Ishikawa (cell line): ENCODE measurements around the gene MAGI2.

ENCODE experiments used
- CEBPB ChIP-seq: IDR thresholded peaks from 2 replicates; pipeline ENCODE4 v1.6.1; 2012
- CREB1 ChIP-seq: IDR thresholded peaks from 2 replicates; pipeline ENCODE4 v1.6.1; 2012; ENCODE audit warnings: low read depth
- EGR1 ChIP-seq: IDR thresholded peaks from 2 replicates; pipeline ENCODE4 v1.6.1; 2012
- EP300 ChIP-seq: IDR thresholded peaks from 2 replicates; pipeline ENCODE4 v1.6.1; 2012; ENCODE audit warnings: borderline replicate concordance
- FOXM1 ChIP-seq: IDR thresholded peaks from 2 replicates; pipeline ENCODE4 v1.6.1; 2012; ENCODE audit warnings: low read depth, borderline replicate concordance
- NFIC ChIP-seq: IDR thresholded peaks from 2 replicates; pipeline ENCODE4 v1.6.1; 2012
- RAD21 ChIP-seq: IDR thresholded peaks from 2 replicates; pipeline ENCODE4 v1.6.1; 2012; ENCODE audit warnings: low read depth
- TAF1 ChIP-seq: IDR thresholded peaks from 2 replicates; pipeline ENCODE4 v1.6.1; 2012; ENCODE audit warnings: low read depth, mild to moderate bottlenecking
- TCF12 ChIP-seq: IDR thresholded peaks from 2 replicates; pipeline ENCODE4 v1.6.1; 2012; ENCODE audit warnings: low read depth
- TEAD4 ChIP-seq: IDR thresholded peaks from 2 replicates; pipeline ENCODE4 v1.6.1; 2012
- YY1 ChIP-seq: IDR thresholded peaks from 2 replicates; pipeline ENCODE4 v1.6.1; 2012; ENCODE audit warnings: low read depth
- ZBTB7A ChIP-seq: IDR thresholded peaks from 2 replicates; pipeline ENCODE4 v1.6.1; 2012; ENCODE audit warnings: low read depth
- TF ChIP-seq, protein P1 (sequence below): IDR thresholded peaks from 2 replicates; pipeline ENCODE4 v1.6.1; 2012
- TF ChIP-seq, protein P2 (sequence below): IDR thresholded peaks from 2 replicates; pipeline ENCODE4 v1.6.1; 2012
- TF ChIP-seq, protein P3 (sequence below): IDR thresholded peaks from 2 replicates; pipeline ENCODE4 v1.6.1; 2012; ENCODE audit warnings: low read depth, mild to moderate bottlenecking

MAGI2 gene

DNA sequence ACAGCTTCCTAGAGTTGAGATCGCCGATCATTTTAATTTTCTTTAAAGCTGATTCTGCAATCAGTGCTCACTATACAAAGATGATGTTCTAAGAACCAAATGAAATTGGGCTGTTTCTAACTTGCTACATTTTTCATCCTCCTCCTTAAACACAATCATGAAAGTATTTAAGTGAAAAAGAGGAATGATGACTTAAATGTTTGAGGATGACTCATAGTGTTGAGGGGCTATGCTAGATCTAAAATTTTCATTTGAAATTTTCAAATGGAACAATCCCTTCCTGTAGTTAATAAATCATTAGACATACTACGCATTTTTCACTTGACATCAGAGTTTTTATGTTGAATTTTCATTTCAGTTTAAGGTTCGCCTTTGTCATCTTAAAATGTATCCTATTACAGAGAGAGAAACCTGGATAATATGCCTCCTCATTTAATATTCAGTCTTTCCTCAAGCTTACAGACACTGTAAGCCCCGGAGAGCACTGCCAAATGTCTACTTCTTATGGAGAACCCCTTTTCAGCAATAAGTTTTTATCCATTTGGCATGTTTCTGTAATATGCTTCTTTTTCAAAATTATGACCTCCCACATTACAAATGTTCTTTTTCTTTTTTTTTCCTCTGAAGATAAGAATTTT lies 499.6 kb downstream of the MAGI2 start:
- TF ChIP-seq, protein P1, sequence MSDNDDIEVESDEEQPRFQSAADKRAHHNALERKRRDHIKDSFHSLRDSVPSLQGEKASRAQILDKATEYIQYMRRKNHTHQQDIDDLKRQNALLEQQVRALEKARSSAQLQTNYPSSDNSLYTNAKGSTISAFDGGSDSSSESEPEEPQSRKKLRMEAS = no peak
- TF ChIP-seq, protein P2, sequence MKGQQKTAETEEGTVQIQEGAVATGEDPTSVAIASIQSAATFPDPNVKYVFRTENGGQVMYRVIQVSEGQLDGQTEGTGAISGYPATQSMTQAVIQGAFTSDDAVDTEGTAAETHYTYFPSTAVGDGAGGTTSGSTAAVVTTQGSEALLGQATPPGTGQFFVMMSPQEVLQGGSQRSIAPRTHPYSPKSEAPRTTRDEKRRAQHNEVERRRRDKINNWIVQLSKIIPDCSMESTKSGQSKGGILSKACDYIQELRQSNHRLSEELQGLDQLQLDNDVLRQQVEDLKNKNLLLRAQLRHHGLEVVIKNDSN = no peak
- TF ChIP-seq CREB1 = no peak
- no peak for TF ChIP-seq NFIC
- no peak for TF ChIP-seq RAD21
- TF ChIP-seq CEBPB = no peak
- TF ChIP-seq TEAD4 = no peak
- TF ChIP-seq FOXM1 = no peak
- TF ChIP-seq ZBTB7A = no peak

DNA sequence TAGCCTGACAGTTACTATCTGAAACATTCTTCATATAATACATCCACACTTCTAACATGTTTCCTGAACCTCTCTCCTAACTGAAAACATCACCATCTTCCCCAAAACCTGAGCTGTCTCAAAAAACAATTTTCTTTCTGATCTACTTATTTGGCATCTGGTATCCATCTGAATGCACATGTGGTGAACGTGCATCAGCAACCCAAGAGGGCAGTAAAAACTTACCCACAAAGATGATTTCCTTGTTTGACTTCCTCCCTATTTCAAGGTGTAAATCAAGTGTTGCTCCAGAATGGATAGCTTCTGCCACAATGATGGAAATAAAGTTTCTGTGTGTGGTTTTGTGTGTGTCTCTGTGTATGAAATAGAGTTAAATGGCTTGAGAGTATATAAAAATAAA lies 500.4 kb downstream of the MAGI2 start:
- TF ChIP-seq TAF1 = no peak

DNA sequence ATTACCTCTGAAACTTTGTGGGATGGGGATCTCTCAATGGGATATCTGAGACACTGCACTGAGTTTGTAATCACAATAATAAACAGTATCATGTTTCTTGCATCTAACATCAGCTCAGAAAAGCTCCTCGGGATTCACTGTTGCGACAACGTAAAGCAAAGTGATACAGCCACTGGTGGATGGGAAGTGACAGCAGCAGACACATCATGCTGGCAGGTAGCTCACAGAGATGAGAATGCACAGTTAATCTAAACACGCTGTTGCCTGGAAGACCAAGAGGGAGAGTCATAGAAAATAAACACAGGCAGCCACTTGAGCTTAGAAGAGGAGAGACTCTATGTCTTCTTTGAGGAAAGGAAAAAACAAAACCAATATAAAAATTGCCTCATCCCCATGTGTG lies 513.8 kb downstream of the MAGI2 start:
- TF ChIP-seq TEAD4 = no peak
- TF ChIP-seq ZBTB7A = no peak
- TF ChIP-seq YY1 = no peak
- TF ChIP-seq, protein P3, sequence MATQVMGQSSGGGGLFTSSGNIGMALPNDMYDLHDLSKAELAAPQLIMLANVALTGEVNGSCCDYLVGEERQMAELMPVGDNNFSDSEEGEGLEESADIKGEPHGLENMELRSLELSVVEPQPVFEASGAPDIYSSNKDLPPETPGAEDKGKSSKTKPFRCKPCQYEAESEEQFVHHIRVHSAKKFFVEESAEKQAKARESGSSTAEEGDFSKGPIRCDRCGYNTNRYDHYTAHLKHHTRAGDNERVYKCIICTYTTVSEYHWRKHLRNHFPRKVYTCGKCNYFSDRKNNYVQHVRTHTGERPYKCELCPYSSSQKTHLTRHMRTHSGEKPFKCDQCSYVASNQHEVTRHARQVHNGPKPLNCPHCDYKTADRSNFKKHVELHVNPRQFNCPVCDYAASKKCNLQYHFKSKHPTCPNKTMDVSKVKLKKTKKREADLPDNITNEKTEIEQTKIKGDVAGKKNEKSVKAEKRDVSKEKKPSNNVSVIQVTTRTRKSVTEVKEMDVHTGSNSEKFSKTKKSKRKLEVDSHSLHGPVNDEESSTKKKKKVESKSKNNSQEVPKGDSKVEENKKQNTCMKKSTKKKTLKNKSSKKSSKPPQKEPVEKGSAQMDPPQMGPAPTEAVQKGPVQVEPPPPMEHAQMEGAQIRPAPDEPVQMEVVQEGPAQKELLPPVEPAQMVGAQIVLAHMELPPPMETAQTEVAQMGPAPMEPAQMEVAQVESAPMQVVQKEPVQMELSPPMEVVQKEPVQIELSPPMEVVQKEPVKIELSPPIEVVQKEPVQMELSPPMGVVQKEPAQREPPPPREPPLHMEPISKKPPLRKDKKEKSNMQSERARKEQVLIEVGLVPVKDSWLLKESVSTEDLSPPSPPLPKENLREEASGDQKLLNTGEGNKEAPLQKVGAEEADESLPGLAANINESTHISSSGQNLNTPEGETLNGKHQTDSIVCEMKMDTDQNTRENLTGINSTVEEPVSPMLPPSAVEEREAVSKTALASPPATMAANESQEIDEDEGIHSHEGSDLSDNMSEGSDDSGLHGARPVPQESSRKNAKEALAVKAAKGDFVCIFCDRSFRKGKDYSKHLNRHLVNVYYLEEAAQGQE = no peak
- TF ChIP-seq, protein P1 = no peak
- no peak for TF ChIP-seq CREB1
- TF ChIP-seq EGR1 = no peak
- no peak for TF ChIP-seq EP300
- TF ChIP-seq NFIC = no peak
- TF ChIP-seq TCF12 = no peak
- no peak for TF ChIP-seq TAF1
- no peak for TF ChIP-seq FOXM1
- no peak for TF ChIP-seq RAD21
- no peak for TF ChIP-seq CEBPB
- TF ChIP-seq, protein P2 = no peak

DNA sequence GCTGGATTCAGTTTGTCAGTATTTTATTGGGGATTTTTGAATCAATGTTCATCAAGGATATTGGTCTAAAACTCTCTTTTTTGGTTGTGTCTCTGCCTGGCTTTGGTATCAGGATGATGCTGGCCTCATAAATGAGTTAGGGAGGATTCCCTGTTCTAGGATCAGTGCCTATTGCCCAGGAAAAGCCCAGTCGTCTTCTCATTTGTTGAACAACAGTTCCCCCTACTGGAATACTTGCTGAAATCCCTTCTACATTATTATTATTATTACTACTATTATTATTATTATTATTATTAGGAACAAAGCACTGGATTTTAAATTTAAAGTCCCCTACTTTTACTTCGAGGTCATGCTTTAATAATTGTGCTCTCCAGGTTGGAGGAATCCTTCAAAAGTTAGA lies 528.9 kb downstream of the MAGI2 start:
- TF ChIP-seq RAD21 (peak; percentile 57), CREB1 (no peak)

DNA sequence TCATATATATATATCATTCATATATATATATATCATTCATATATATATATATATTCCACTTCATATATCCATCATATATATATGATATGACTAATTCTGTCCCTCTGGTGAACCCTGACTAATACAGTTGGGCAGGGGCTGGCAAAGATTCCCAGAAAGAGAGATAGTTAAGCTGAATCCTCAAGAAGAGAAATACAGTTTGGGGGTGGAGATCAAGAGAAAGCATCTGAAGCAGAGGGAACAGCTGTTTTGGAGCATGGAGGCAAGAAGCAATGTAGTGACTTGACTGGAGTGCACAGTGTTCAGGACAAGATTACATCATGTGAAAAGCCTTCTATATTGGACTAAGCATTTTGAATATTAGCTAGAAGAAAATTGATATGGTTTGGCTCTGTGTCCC lies 540.7 kb downstream of the MAGI2 start:
- TF ChIP-seq, protein P3 = no peak
- no peak for TF ChIP-seq TEAD4
- TF ChIP-seq EGR1 = no peak
- TF ChIP-seq, protein P2 = no peak
- TF ChIP-seq EP300 = no peak
- TF ChIP-seq ZBTB7A = no peak

DNA sequence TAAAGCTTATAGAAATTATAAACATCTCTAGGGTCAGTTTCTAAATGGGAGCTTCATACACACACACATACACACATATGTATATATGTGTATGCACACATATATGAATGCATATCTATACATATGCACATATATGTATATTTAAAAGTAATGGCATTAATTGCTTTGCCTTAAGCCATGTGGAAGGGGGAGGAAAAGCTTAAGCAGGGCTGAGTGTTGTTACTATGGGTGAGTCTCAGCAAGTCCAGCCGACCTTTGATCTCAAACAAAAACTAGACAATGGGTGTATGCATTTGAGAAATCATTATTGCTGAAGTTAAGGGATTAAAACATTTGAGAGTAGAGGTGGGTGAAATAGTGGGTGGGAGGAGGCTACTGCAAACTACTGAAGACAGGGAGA lies 546.7 kb downstream of the MAGI2 start:
- TF ChIP-seq TAF1 (no peak), TEAD4 (no peak), EGR1 (no peak), ZBTB7A (no peak), CREB1 (no peak), CEBPB (no peak), NFIC (no peak), RAD21 (no peak), TCF12 (no peak), FOXM1 (no peak), EP300 (no peak), YY1 (no peak)
- TF ChIP-seq, protein P3 = no peak
- TF ChIP-seq, protein P2 = no peak
- TF ChIP-seq, protein P1 = no peak
